HG03280 (cell line): ENCODE measurements around the gene SLC6A9.

Source experiments
- ATAC-seq: cut with Tn5 transposase; IDR thresholded peaks from one replicate; pipeline ENCODE4 v1.9.1; 2021; ENCODE audit warnings: mild to moderate bottlenecking, moderate library complexity; ENCODE audit not compliant: unreplicated experiment

The SLC6A9 gene

GRCh38 chr1:43986712-43987111 is 44.5 kb downstream of the SLC6A9 start:
- no peak for ATAC-seq

GRCh38 chr1:43985984-43986595 is 45.2 kb downstream of the SLC6A9 start:
- no peak for ATAC-seq

GRCh38 chr1:43984855-43985254 is 46.4 kb downstream of the SLC6A9 start:
- no peak for ATAC-seq

GRCh38 chr1:43983253-43983899 is 47.9 kb downstream of the SLC6A9 start:
- ATAC-seq: no peak

- ATAC-seq: no peak
These were observed 48.5 kb downstream of the SLC6A9 start for GRCh38 chr1:43982808-43983207.

GRCh38 chr1:43982241-43982640 is 49.0 kb downstream of the SLC6A9 start:
- ATAC-seq: no peak

- ATAC-seq: no peak
These were observed 49.6 kb downstream of the SLC6A9 start for GRCh38 chr1:43981636-43982035.

- no peak for ATAC-seq
These were observed 50.1 kb downstream of the SLC6A9 start for GRCh38 chr1:43981135-43981491.

- ATAC-seq: no peak
These were observed 50.8 kb downstream of the SLC6A9 start for GRCh38 chr1:43980255-43981134.

- no peak for ATAC-seq
These were observed 51.6 kb downstream of the SLC6A9 start for GRCh38 chr1:43979528-43980254.

GRCh38 chr1:43979261-43979527 is 52.1 kb downstream of the SLC6A9 start:
- ATAC-seq: no peak

- no peak for ATAC-seq
These were observed 52.6 kb downstream of the SLC6A9 start, which contains the start of gene B4GALT2 for GRCh38 chr1:43978551-43979260. Gene B4GALT2, plus strand, starts transcription at chr1:43979210. Its CDS starts 1,951 bp downstream, at chr1:43981161.

- ATAC-seq: no peak
These were observed 53.1 kb downstream of the SLC6A9 start for GRCh38 chr1:43978264-43978550.

- no peak for ATAC-seq
These were observed 53.6 kb downstream of the SLC6A9 start for GRCh38 chr1:43977376-43978263.

GRCh38 chr1:43976890-43977289 is 54.4 kb downstream of the SLC6A9 start:
- ATAC-seq: no peak

GRCh38 chr1:43976045-43976444 is 55.2 kb downstream of the SLC6A9 start:
- no peak for ATAC-seq

- no peak for ATAC-seq
These were observed 55.9 kb downstream of the SLC6A9 start for GRCh38 chr1:43975249-43975961.

- ATAC-seq: peak; percentile 63
These were observed 56.6 kb downstream of the SLC6A9 start, which contains the start of gene ATP6V0B for GRCh38 chr1:43974443-43975248. Gene ATP6V0B, plus strand, starts transcription at chr1:43974960. Its CDS starts 81 bp downstream, at chr1:43975041.
